NB4 (cell line): ENCODE results near the gene LIN28B.

ENCODE experiments used
- MYC ChIP-seq: IDR thresholded peaks from 2 replicates; pipeline ENCODE4 v1.6.1; 2011; ENCODE audit warnings: low read depth, low read length
- POLR2A ChIP-seq: IDR thresholded peaks from 2 replicates; pipeline ENCODE4 v1.6.1; 2011; ENCODE audit warnings: mild to moderate bottlenecking; ENCODE audit not compliant: insufficient read length; ENCODE audit errors: extremely low read depth
- TF ChIP-seq, protein P1 (sequence below): IDR thresholded peaks from one replicate; pipeline ENCODE4 v1.5.1; 2012; ENCODE audit warnings: low read depth, low read length

GRCh38 chr6:105111871-105112270 lies 155.0 kb downstream of the LIN28B start:
- TF ChIP-seq, protein P1, sequence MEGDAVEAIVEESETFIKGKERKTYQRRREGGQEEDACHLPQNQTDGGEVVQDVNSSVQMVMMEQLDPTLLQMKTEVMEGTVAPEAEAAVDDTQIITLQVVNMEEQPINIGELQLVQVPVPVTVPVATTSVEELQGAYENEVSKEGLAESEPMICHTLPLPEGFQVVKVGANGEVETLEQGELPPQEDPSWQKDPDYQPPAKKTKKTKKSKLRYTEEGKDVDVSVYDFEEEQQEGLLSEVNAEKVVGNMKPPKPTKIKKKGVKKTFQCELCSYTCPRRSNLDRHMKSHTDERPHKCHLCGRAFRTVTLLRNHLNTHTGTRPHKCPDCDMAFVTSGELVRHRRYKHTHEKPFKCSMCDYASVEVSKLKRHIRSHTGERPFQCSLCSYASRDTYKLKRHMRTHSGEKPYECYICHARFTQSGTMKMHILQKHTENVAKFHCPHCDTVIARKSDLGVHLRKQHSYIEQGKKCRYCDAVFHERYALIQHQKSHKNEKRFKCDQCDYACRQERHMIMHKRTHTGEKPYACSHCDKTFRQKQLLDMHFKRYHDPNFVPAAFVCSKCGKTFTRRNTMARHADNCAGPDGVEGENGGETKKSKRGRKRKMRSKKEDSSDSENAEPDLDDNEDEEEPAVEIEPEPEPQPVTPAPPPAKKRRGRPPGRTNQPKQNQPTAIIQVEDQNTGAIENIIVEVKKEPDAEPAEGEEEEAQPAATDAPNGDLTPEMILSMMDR, result no peak
- no peak for TF ChIP-seq POLR2A
- TF ChIP-seq MYC, result no peak
